Activated gamma-delta T cell (primary cell): ENCODE data around the gene ZNF511.
A peak's percentile ranks its signal among the peaks of the same experiment; 100 is the strongest.

Experiments used
- DNase-seq: peaks from one replicate; lab custom pipeline; 2025; lab: John Stamatoyannopoulos, UW

The ZNF511 gene

DNA sequence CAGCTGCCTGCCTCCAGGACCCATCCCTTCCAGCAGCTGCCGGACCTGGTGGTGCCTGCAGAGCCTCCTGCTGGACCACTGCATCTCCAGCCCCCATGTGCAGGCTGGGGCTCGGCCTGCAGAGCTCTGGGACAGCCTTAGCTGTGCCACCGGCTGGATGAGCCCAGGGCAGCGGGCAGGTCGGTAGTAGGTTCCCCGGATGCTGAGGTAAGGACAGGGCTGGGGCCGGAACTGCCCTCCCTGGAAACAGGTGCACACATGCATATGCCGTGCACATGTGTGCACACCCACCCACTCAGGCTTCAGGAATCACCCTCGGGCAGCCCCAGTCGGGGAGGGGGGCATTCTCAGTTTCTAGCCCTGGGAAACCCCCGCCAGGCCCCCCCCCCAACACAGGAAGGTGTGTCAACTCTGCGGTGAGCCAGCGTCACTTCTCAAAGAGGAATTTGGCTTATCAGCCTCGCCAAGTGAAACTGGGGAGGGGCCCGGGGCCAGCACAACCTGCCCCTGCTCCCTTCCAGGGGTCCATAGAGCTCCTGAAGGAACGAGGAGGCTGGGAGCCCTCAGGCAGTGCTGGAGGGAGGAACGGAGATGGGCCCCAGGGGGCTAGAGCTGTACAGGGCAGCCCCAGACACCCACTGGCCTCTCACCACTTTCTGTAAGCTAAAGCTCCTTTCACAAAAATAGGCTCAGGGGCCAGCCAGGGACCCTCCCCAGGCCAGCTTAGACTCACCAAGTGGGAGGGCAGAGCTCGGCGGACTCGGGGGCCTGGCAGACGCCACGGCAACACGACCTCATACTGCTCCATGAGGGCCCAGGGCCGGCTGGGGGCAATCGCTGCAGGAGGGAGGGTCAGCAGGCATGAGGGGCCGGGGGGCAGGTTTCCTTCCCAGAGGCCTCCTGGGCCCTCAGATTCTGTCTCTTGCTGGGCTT, 33.7 kb upstream of the ZNF511 start:
- DNase-seq = peak; percentile 67

DNA sequence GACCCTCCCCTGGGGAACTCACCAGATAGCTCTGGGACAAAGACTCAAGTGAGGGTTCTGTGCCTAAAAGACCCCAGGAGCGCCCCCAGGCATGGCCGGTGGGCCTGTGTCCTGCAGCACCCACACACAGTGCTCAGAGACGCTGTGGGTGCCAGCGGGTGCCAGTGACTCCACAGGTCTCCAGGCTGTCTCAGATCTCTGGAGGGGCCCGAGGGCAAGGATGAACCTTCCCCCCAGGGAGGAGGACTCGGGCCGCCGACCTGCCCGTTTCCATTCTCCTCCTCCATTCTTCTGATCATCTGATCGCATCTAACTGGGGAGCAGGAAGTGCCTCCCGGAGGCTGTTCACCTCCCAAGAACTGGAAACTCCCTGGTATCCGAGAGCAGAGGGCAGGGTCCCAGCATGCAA, 33.0 kb upstream of the ZNF511 start:
- DNase-seq = no peak

DNA sequence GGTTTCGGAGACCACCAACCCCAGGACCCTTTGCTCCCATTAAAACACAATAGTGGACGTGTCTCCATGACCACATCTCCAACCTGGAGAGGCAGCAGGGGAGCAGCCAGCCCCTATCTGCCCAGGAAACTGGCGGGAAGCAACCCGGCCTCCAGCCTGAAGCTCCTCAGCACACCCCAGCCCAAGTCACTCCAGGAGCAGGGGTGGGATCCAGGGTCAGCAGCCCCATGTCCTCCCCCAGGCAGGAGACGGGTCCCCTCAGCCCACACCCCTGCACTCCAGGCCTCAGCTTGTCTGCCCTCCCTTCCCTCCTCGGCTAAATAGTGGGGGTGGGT, 32.6 kb upstream of the ZNF511 start:
- no peak for DNase-seq

DNA sequence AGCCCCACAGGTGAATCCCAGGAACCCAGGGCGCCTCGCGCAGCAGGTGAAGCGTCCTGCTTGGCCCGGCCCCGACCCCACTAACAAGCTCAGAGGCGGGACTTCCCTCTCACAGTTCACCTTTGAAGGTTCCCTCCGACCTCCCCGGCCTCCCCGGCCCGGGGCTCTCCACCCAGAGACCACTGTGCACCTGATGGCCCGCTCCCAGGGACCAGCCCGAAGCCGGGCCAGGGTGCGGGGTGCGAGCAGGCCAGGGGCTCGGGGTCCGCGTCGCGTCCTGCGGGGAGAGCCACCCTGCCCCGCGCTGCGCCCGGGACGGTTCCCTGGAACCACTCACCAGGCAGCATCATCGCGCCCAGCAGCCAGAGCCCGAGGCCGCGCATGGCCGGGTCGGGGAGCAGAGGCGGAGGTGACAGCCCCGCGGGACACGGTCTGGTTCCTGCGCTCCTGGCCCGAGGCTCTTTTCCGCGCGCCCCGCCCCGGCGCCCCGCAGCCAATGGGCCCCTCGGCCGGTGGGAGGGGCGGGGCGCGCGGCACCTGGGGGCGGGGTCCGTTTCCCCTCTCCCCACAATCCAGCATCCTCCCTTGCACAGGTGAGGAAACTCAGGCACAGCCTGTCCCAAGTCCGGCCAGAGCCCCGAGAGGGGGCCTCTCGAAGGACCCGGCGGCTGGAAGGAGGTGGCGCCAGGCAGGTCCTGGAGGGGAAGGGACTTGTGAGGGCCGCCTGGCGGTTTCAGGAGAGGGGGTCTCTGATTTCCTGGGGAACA, 32.1 kb upstream of the ZNF511 start, which contains the start of gene ADAM8:
Gene ADAM8 (minus strand): TSS at position 434 of the 767 bp plus-strand sequence. CDS start 51 bp downstream, at position 383.
- peak; percentile 59 for DNase-seq

DNA sequence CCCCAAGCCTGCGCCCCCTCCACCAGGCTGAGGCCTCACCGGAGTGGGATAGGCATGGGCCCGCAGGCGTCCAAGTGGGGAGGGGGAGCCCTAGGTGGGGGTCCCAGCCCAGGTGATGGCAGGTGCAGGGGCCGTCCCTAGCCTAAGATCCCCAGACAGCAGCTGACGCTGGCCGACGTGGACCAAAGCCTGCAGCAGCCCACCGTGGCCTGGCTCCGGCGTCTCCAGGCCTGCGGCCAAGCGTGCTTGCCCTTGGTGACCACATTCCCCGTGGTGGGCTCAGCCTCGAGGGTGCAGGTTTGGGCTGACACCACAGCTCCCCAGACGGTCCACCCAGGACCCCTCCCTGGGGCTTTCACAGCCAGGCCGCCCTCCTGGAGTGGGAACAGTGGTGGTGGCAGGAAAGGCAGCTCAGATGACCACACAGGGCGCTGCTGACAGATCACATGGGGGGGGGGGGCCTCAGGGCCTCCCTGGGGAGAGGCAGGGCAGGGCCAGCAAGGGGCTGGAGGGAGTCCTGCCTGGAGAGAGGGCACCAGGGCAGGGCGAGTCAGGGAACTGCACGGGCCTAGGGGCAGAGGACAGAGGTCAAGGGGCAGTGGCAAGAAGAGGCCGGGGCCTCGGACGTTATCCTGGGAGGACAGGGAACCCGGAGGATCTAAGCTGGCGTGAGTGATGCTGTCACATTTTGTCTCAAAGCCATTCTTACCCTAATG, 31.3 kb upstream of the ZNF511 start:
- no peak for DNase-seq

DNA sequence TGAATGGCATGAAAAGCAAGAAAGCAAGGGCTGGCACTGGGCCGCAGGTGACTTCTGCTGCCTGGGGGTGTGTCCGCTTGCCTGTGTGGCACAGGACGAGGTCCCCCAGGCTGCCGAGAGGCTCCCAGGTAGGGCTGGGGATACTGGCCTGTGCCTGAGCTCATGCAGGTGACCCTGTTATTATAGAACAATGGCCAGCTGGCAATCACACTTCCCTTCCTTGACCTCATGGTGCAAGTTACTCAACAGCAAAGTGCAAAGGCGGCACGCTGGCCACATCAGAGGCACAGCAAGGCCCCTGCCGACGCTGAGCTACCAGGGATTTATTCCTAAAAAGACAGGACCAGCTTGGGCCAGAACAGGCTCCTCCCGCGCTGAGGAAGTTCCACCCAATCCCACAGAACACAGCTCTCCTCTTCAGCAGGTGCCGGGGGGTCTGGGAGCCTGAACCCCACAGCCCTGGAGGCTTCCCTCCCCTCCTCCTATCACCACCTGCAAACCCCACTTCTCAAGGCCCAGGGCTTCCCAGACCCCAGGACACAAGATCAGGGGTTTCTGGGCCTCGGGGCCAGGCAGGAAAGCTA, 30.6 kb upstream of the ZNF511 start:
- DNase-seq = no peak

DNA sequence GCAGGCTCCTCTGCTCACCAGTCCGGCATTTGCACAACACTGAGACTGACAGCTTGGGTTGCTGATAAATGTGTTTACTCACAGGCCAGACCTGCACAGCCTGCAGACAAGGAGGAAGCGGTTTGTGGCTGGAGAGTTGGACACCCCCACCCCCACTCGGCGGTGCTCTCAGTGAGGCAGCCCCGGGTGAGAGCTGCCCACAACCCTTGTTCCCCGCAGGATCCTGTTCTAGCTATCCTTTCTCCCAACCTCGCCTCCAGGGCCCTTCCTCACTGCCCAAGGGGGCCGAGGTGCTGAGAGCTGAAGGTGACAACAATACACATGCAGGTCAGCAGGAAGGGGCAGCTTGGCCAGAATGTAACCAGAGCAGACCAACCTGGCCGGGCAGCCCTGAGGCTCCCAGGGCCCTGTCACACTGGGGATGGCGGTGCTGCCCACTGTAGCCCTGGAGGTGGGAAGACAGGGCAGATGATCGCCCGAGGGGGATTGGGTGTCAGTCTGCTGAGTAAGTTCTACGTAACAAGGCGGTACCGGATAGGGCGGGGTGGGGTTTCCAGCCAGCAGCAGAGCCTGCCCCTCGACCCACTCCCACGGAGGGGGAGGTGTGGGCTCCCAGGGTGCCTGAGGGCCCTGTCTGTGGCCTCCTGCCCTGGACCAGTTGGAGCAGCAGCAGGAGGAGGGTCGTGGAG, 30.0 kb upstream of the ZNF511 start:
- DNase-seq = peak; percentile 54

DNA sequence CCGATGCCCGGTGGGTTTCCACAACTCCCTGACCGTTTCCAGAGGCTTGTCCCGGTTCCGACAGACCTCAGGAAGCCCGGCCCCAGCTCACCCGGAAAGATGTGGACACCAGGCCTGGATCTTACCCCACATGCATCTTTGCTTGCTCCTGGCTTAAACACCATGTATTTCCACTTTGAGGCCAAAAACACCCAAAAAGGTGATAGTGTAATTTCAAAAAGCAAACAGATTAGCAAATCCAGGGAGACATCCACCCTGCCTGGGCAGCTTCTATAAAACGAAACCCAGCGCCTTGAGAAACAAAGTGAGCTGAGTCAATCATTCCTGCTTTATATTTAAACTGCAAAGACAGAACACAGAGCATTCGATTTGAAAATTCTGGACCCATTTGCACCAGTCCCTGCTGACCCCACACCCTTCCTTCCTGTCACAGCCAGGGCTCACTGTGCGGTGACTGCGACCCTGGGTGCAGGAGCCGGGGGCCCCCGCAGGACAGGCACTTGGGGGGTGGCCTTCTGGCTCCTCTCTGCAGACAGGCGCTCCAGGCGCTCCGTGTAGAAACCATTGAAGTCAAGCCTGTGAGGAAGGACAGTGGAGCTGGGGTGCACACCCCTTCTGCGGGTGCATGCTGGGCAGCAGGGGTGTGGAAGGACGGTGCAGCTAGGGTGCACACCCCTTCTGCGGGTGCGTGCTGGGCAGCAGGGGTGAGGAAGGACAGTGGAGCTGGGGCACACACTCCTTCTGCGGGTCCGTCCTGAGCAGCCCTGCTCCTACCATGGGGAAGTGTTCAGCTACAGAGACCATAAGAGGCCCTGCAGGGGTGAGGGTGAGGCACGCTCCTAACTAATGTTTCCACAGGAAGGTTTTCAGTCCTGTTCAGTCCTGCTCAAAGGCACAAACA, 29.1 kb upstream of the ZNF511 start:
- no peak for DNase-seq

DNA sequence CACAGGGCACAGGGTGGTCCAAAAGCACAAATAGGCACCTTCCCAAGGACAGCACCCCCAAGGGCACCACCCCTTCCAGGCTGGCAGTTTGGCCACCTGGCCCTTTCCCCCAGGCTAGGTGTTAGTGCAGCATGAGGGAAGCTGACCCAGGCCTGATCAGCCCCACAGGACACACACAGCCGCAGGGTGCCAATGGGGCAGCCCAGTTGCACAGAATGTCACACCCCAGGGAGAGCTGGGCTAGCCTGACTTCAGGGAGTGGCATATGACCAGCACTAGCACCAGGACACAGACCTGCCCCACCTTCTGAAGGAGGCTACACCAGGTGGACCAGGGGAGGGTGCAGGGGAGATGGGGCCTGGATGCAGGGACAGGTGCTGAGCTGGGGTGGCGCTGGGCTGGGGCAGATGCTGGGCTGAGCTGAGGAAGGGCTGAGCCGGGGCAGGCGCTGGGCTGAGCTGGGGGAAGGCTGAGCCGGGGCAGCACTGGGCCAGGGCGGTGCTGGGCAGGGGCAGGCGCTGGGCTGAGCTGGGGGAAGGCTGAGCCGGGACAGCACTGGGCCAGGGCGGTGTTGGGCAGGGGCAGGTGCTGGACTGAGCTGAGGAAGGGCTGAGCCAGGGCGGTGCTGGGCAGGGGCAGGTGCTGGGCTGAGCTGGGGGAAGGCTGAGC, 28.2 kb upstream of the ZNF511 start:
- DNase-seq = no peak

DNA sequence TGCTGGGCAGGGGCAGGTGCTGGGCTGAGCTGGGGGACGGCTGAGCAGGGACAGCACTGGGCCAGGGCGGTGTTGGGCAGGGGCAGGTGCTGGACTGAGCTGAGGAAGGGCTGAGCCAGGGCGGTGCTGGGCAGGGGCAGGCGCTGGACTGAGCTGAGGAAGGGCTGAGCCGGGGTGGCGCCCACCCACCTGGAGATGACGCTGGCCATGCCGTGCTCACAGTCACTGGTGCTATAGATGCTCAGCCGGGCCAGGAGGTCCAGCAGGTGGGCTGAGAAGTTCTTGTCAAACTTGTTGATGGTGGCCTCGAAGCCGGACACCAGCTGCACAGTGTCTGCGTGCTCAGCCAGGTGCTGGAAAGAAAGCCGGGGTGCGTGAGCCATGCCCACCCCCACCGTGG, 27.6 kb upstream of the ZNF511 start:
- DNase-seq = no peak

DNA sequence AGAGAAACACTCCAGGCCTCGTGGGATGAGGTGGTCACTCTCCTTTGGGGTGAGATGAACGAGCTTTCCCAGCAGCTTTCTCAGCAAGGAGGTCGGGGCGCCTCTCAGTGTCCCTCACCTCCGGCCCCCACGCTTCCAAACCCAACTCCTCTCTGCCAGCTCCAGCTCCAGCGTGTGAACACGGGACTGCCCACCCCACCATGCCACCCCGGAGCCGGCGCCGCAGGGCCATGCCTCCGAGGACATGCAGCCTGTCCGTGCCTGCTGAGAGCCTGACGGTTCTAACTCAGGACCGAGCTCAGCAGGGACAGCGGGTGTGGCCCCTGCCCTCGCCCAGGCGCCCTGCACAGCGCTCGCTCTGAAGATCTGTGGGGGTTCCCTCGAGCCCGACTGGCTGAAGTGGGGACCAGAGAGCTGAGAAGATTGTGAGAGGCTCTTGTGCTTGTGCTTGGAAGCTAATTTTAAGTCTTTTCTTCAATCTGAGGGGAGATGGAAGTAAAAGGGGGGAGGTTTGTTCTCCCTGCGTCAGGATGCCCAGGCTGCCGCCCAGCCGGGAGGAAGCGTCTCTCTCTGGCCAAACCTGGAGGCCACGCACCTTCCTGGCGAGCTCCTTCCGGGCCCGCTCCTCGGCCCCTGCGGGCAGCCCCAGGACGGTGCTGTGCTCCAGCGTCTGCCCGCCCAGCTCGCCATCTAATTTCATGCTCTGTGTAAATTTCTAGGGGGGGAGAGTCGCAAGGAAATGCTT, 26.9 kb upstream of the ZNF511 start:
- DNase-seq = no peak

DNA sequence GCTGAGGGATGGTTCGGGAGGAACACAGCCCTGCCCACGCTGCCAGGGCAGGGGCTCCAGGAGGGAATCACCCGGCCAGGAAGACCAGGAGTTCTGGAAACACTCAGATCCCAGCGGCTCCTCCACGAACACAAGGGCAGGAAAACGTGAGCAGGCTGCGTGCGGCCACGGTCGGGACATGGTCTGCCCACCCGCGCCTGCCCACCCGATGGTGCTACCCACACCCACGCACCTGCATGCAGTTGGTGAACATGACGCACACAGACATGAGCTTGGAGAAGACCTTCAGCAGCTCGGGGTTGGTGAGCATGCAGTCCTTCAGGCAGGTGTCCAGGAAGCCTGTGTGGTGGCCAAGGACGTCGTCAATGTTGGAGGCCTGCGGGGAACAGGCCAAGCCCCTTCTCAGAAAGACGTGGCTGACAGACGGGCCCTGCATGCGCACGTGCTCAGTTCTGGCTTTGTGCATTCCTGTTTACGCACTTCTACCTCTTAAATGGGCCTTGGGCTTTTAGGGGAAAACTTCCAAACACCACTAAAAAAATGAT, 25.8 kb upstream of the ZNF511 start:
- no peak for DNase-seq

DNA sequence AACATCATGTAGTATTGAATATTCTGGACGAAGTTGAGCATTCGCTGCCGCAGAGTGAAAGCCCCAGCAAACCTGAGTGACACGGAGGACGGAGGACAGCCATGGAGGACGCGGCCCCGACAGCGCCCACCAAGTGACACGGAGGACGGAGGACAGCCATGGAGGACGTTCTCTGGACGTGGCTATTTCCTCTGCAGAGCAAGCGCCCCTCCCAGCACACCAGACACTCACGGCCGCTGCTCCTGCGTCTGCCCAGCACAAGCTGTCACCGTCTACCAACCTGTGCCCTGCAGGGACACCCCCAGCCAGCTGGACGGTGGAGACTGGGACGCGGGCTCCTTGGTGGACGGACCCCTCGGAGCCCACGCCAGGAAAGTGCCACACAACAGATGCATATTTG, 24.8 kb upstream of the ZNF511 start:
- no peak for DNase-seq

DNA sequence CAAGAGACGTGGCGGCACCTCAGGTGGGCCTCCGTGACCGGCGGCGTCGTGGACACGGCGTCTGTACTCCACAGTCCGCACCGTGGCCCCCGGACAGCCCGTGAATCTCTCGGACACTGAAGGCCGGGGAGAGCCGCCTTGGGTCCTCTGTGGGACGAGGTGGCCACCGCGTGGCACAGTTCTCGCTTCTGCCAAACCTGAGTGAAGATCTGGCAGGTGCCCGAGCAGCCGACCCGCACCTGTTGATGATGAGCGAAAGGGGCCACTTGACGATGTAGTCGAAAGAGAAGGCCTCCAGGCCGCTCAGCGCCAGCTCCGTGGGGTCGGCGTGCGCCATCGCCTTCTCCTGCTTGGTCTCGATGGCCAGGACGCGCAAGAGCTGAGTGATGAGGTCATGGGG, 23.5 kb upstream of the ZNF511 start:
- no peak for DNase-seq

DNA sequence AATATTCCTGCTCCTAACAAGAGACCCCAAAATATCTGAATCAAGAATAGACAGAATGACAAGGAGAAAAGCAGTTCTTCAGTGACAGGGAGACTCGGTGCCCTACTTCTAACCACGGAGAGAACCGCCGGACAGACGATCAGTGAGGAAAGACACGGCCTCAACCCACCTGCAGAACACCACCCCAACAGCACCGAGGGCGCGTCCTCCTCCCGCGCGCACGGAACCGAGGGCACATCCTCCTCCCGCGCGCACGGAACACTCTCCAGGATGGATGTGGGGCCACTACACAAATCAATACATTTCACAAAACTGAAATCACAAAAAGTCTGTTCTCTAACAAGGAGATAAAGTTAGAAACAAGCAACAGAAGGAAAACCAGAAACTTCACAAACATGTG, 22.3 kb upstream of the ZNF511 start:
- no peak for DNase-seq

DNA sequence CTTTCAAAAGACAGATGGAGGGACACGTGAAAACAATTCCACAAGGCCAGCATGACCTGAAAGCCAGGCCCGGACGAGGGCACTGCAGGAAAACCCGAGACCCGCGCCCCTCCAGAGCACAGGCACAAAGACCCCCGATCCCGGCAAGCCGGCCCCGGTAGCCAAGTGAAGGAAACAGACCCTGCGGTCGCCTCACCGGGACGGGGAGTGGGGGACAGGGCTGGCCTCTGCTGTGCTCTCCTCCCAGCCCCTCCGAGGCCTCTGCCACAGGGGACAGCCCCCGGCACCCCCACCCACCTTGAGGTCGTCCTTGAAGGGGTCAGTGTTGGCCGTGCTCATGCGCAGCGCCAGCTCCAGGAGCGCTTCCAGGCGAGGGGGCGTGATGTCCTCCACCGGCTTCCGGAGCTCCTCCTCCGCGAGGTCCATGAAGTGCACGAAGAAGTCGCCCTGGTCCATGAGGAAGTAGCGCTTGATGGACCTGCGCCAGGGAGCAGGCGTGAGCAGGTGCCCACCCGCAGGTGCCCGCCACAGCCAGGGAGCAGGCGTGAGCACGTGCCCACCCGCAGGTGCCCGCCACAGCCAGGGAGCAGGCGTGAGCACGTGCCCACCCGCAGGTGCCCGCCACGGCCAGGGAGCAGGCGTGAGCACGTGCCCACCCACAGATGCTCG, 20.7 kb upstream of the ZNF511 start:
- no peak for DNase-seq

DNA sequence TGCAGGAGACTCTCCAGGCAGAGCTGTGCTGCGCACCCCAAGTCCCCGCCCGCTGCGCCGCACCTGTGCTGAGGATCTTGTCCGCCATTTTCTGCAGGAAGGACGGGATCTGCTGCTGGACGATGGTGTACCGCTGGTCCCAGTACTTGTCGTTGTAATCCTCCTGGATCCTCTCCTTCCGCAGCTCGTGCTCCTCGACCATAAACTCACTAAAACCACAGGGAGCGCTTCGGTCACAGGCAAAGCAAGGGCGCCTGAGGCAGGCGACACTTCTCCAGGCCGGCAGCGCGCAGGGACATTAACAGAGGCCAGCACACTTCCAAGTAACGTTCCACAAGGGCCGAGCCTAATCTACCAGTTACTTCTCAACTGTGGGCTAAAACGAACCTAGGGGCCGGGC, 19.0 kb upstream of the ZNF511 start:
- no peak for DNase-seq
